Natural killer cell (primary cell): ENCODE measurements around the gene EPB41L5. TPM values are rescaled to one million over a fixed set of nuclear protein-coding genes. Genes with fewer than 3 reads are reported as not detected.

Experiments used
- ATAC-seq, 3 donors: fragments of 150-1000 bp in 2 of 3; fragments of 200-7000 bp in 1 of 3; cut with Tn5 transposase; 1 replicate in 1 of 3; 2 replicates in 2 of 3; pipeline ENCODE4 v1.10.0; 2021; ENCODE audit warnings: mild to moderate bottlenecking in 2 of 3, moderate library complexity in 2 of 3
- DNase-seq, 2 donors: peaks; one replicate each; pipeline versions ENCODE4 v3.0.0 to v3.0.0-alpha.2; 2013 to 2021; ENCODE audit warnings: mixed read lengths in 1 of 2
- H3K27ac ChIP-seq: one replicate; pipeline ENCODE4 v1.5.1; 2013; ENCODE audit warnings: mild to moderate bottlenecking, low read length
- H3K27me3 ChIP-seq: one replicate; pipeline ENCODE4 v1.6.1; 2013; ENCODE audit warnings: low read length; ENCODE audit not compliant: control insufficient read depth, insufficient read depth
- H3K36me3 ChIP-seq: one replicate; pipeline ENCODE4 v1.6.1; 2013; ENCODE audit warnings: low read length; ENCODE audit not compliant: control insufficient read depth, insufficient read depth
- H3K4me1 ChIP-seq: one replicate; pipeline ENCODE4 v1.6.1; 2013; ENCODE audit warnings: low read length; ENCODE audit not compliant: control insufficient read depth, insufficient read depth
- H3K4me3 ChIP-seq: one replicate; pipeline ENCODE4 v1.5.1; 2013; ENCODE audit warnings: low read length
- H3K9me3 ChIP-seq: one replicate; pipeline ENCODE4 v1.6.1; 2013; ENCODE audit warnings: low read length; ENCODE audit not compliant: control insufficient read depth, insufficient read depth
- H3K27ac Mint-ChIP-seq, 2 donors: one replicate each; pipeline ENCODE4 v1.8.0; 2022; ENCODE audit warnings: mild to moderate bottlenecking in 2 of 2, mixed read lengths in 2 of 2, moderate library complexity in 1 of 2
- H3K27me3 Mint-ChIP-seq, 2 donors: one replicate each; pipeline ENCODE4 v1.8.0; 2022; ENCODE audit warnings: low read depth in 2 of 2, mixed read lengths in 2 of 2
- H3K36me3 Mint-ChIP-seq: one replicate; pipeline ENCODE4 v1.8.0; 2022; ENCODE audit warnings: mixed read lengths
- H3K4me1 Mint-ChIP-seq, 2 donors: one replicate each; pipeline ENCODE4 v1.8.0; 2022; ENCODE audit warnings: mixed read lengths in 2 of 2
- H3K4me3 Mint-ChIP-seq: one replicate; pipeline ENCODE4 v1.8.0; 2022; ENCODE audit warnings: mild to moderate bottlenecking, moderate library complexity, mixed read lengths
- H3K9me3 Mint-ChIP-seq, 2 donors: one replicate each; pipeline ENCODE4 v1.8.0; 2022; ENCODE audit warnings: mixed read lengths in 2 of 2
- WGBS: methylation state at CpG from one replicate; pipeline ENCODE4 v1.1.7; 2013; ENCODE audit warnings: missing lambda C conversion rate; ENCODE audit not compliant: insufficient coverage; 5-methylcytosine and 5-hydroxymethylcytosine counted together
- intact Hi-C: fragments of 100-400 bp; cut with micrococcal nuclease; formaldehyde crosslinking; loops from one replicate; pipeline ENCODE4 v1.14.2; 2022
- total RNA-seq, 4 donors: library from RNA; stranded (reverse); fragments of 120-200 nt in 1 of 4; gene quantifications; one replicate each; pipeline versions ENCODE4 v1.2.3 to v1.2.4, GENCODE V29; 2013 to 2022
- TF ChIP-seq, protein P1 (sequence below): fragments of 200-600 bp; IDR thresholded peaks from one replicate; pipeline ENCODE4 v1.8.0; 2022; ENCODE audit warnings: antibody characterized with exemption

Gene EPB41L5
- total RNA-seq, 3 donors from 2014 or later (not counting 1 experiment from before 2014, with no cell fraction given): 3.0 to 8.5 (median 3.6) TPM

DNA sequence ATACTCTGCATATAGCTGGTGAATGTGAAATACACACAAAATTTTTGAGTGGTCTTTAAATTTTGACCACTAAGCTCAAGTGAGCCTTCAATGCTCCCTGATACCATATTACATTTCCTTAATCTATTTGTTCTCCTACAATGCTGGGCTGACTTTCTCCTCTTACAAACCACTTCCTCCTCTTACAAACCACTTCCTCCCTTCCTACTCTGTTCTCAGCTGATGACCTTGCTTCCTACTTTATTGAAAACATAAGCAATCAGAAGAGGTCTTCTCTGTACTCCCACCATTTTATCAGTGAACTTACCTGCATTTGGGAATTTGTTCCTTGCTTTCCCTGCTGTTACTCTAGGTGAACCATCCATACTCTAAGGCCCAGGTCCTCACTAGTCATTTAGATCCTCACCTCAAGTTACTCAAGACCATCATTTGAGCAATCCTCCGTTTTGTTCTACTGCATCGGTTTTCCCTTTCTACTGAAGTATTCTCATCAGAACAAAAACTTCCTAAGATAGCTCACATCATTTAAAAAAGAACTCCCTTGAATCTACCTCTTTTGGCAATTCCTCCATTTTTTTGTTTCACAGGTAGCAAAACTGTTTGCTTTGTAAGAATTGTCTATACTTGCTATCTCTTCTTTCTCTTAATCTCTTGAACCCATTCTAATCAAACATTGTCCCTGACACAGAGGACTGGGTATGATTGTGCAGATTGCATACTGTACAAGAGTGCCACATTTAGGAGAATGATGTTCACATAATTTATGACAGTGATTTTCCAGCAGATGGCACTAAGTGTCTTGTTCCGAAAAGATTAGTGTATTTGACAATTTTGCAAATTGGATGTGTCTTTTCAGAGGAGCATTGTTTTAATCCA lies 96.5 kb downstream of the EPB41L5 start:
- Mint-ChIP-seq H3K27ac (peak overlapping the region; percentile 6 to 21), H3K9me3 (peaks cover 0 to 5% of the 10 kb centered on the region in 2 donors), H3K4me3 (peak overlapping the region; percentile 49), H3K27me3 (peaks cover 7 to 12% of the 10 kb centered on the region in 2 donors), H3K4me1 (peaks cover 18 to 21% of the 10 kb centered on the region in 2 donors), H3K36me3 (peaks cover under 1% of the 10 kb centered on the region)
- Histone ChIP-seq H3K27ac (peak overlapping the region; percentile 7), H3K9me3 (no peaks in the 10 kb centered on the region), H3K4me3 (no peak overlapping the region), H3K27me3 (no peaks in the 10 kb centered on the region), H3K36me3 (no peaks in the 10 kb centered on the region), H3K4me1 (no peaks in the 10 kb centered on the region)
- ATAC-seq (peak; percentile 48 to 82 (median 52)), DNase-seq (peak in 1 of 2 donors; percentile 62)
- intact Hi-C loops: loop anchor here (1.0 to 5.0 kb wide), 2 partner anchors 68 to 204 kb away; no protein-coding TSS in a partner anchor
- 58% methylated on average over 3 of the region's 3 CpGs for WGBS
- TF ChIP-seq, protein P1, sequence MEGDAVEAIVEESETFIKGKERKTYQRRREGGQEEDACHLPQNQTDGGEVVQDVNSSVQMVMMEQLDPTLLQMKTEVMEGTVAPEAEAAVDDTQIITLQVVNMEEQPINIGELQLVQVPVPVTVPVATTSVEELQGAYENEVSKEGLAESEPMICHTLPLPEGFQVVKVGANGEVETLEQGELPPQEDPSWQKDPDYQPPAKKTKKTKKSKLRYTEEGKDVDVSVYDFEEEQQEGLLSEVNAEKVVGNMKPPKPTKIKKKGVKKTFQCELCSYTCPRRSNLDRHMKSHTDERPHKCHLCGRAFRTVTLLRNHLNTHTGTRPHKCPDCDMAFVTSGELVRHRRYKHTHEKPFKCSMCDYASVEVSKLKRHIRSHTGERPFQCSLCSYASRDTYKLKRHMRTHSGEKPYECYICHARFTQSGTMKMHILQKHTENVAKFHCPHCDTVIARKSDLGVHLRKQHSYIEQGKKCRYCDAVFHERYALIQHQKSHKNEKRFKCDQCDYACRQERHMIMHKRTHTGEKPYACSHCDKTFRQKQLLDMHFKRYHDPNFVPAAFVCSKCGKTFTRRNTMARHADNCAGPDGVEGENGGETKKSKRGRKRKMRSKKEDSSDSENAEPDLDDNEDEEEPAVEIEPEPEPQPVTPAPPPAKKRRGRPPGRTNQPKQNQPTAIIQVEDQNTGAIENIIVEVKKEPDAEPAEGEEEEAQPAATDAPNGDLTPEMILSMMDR: no peak

DNA sequence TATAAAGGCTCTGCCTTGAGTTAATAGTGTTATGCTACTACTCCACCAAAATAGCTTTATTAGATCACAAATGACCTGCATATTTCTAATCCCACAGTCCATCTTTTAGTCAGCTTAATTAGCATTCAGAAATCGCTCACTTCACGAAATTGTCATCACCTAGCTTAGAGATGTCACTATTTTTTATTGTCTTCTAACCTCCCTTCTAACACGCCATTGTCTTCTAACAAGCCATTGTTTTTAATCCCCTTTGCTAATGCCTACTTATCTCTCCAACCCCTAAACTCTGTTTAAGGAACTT lies 97.1 kb downstream of the EPB41L5 start:
- H3K27ac Mint-ChIP-seq: peak overlapping the region in 1 of 2 donors; percentile 21
- Histone ChIP-seq H3K4me3 (no peak overlapping the region), H3K27ac (no peak overlapping the region), H3K36me3 (no peaks in the 10 kb centered on the region), H3K27me3 (no peaks in the 10 kb centered on the region), H3K4me1 (no peaks in the 10 kb centered on the region), H3K9me3 (no peaks in the 10 kb centered on the region)
- WGBS: 90% methylated on average over 3 of the region's 3 CpGs
- DNase-seq (no peak), ATAC-seq (no peak)
- peaks cover 0 to 5% of the 10 kb centered on the region in 2 donors for H3K9me3 Mint-ChIP-seq
- TF ChIP-seq, protein P1: no peak
- H3K27me3 Mint-ChIP-seq: peaks cover 7 to 12% of the 10 kb centered on the region in 2 donors
- no peaks in the 10 kb centered on the region for H3K36me3 Mint-ChIP-seq
- intact Hi-C loops: no loop called here
- no peak overlapping the region for H3K4me3 Mint-ChIP-seq
- peaks cover 18 to 21% of the 10 kb centered on the region in 2 donors for H3K4me1 Mint-ChIP-seq

DNA sequence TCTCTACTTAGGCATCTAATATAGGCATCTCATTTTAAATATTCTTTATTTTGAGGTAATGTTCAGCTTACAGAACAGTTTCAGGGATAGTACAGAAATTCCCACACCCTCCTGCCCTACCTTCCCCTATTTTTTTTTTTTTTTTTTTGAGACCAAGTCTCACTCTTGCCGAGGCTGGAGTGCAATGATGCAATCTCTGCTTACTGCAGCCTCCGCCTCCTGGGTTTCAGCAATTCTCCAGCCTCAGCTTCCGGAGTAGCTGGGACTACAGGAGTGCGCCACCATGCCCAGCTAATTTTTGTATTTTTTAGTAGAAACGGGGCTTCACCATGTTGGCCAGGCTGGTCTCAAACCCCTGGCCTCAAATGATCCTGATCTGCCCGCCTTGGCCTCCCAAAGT lies 97.6 kb downstream of the EPB41L5 start:
- H3K9me3 ChIP-seq: no peaks in the 10 kb centered on the region
- no peak overlapping the region for H3K4me3 ChIP-seq
- intact Hi-C loops: no loop called here
- TF ChIP-seq, protein P1: no peak
- ATAC-seq (no peak), DNase-seq (no peak)
- Mint-ChIP-seq H3K4me3 (no peak overlapping the region), H3K27ac (no peak overlapping the region), H3K4me1 (peaks cover 18 to 21% of the 10 kb centered on the region in 2 donors), H3K9me3 (peaks cover 0 to 5% of the 10 kb centered on the region in 2 donors), H3K27me3 (peaks cover 7 to 12% of the 10 kb centered on the region in 2 donors), H3K36me3 (no peaks in the 10 kb centered on the region)
- H3K36me3 ChIP-seq: no peaks in the 10 kb centered on the region
- no peaks in the 10 kb centered on the region for H3K4me1 ChIP-seq
- no peaks in the 10 kb centered on the region for H3K27me3 ChIP-seq
- WGBS: 94% methylated on average over 6 of the region's 6 CpGs
- H3K27ac ChIP-seq: no peak overlapping the region
